HG02763 (cell line): Measurements from ENCODE around the gene OR52A1.
"Not testable (repeated sequence)": the region's sequence is repeated elsewhere in the genome, so short reads cannot be mapped to it uniquely, and the experiment has no call there.

Experiments
- ATAC-seq: cut with Tn5 transposase; IDR thresholded peaks from one replicate; pipeline ENCODE4 v1.9.1; 2021; ENCODE audit warnings: mild to moderate bottlenecking, moderate library complexity; ENCODE audit not compliant: unreplicated experiment

OR52A1 gene

GRCh38 chr11:5154657-5155056 lies at the start of gene OR52A1:
Gene OR52A1, minus strand, starts transcription at chr11:5154757. Its CDS starts 2,388 bp downstream, at chr11:5152369.
- no peak for ATAC-seq

GRCh38 chr11:5203366-5203765 lies 48.8 kb upstream of the OR52A1 start:
- no peak for ATAC-seq

GRCh38 chr11:5200582-5200981 lies 46.0 kb upstream of the OR52A1 start, which contains the start of gene OR51V1:
Gene OR51V1, minus strand, starts transcription at chr11:5200682. Its CDS starts 0 bp downstream, at chr11:5200682.
- ATAC-seq: no peak

GRCh38 chr11:5198285-5198684 lies 43.7 kb upstream of the OR52A1 start:
- ATAC-seq: no peak

- no peak for ATAC-seq
These were observed 43.0 kb upstream of the OR52A1 start for GRCh38 chr11:5197536-5197935.

GRCh38 chr11:5196731-5197130 lies 42.2 kb upstream of the OR52A1 start:
- ATAC-seq: no peak

- no peak for ATAC-seq
These were observed 41.5 kb upstream of the OR52A1 start for GRCh38 chr11:5196067-5196466.

- no peak for ATAC-seq
These were observed 38.2 kb upstream of the OR52A1 start for GRCh38 chr11:5192738-5193137.

GRCh38 chr11:5188201-5188600 lies 33.6 kb upstream of the OR52A1 start:
- no peak for ATAC-seq

GRCh38 chr11:5178046-5178837 lies 23.7 kb upstream of the OR52A1 start:
- no peak for ATAC-seq

GRCh38 chr11:5174934-5175333 lies 20.4 kb upstream of the OR52A1 start:
- ATAC-seq: no peak

- ATAC-seq: no peak
These were observed 17.3 kb upstream of the OR52A1 start for GRCh38 chr11:5171856-5172255.

- not testable (repeated sequence) for ATAC-seq
These were observed 11.3 kb upstream of the OR52A1 start for GRCh38 chr11:5165898-5166297.

GRCh38 chr11:5164807-5165206 lies 10.2 kb upstream of the OR52A1 start:
- not testable (repeated sequence) for ATAC-seq

- not testable (repeated sequence) for ATAC-seq
These were observed 6.5 kb upstream of the OR52A1 start for GRCh38 chr11:5161045-5161444.

- ATAC-seq: not testable (repeated sequence)
These were observed 5.7 kb upstream of the OR52A1 start for GRCh38 chr11:5160217-5160616.

- ATAC-seq: no peak
These were observed 5.2 kb upstream of the OR52A1 start for GRCh38 chr11:5159806-5160205.

- ATAC-seq: no peak
These were observed 754 bp downstream of the OR52A1 start for GRCh38 chr11:5153574-5154431.

GRCh38 chr11:5151713-5152153 lies 2.8 kb downstream of the OR52A1 start:
- no peak for ATAC-seq

GRCh38 chr11:5144206-5144605 lies 10.4 kb downstream of the OR52A1 start:
- not testable (repeated sequence) for ATAC-seq

- ATAC-seq: no peak
These were observed 16.6 kb downstream of the OR52A1 start, which contains the start of gene OR52A5 for GRCh38 chr11:5137996-5138395. Gene OR52A5, minus strand, starts transcription at chr11:5138356. Its CDS starts 5,714 bp downstream, at chr11:5132642.

GRCh38 chr11:5137014-5137413 lies 17.5 kb downstream of the OR52A1 start:
- ATAC-seq: no peak
